NCI-H1930 (cell line): Measurements from ENCODE around the gene PTPN13.
"Not testable (repeated sequence)": the region's sequence is repeated elsewhere in the genome, so short reads cannot be mapped to it uniquely, and the experiment has no call there.

Experiments
- DNase-seq, 2 experiments: peaks; one replicate each; lab custom pipeline; 2025; lab: John Stamatoyannopoulos, UW

The PTPN13 gene

DNA sequence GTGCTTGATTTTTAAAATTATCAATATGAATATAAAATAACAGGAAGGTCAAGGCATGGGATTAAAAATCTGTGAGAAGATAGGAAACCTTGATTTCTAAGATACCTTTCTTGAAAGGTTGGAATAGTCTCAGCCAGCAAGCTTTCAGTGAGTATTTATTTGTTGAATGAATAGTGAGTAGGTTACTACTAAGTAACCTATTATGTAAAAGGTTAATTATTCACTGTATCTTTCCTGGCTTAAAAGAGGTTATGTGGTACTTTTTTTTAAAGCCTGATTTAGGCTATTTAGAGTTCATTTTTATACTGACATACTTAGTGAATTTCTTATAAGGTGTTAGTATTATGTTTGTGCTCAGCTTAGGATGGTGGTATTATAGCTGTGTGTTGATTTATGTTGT lies 123.5 kb downstream of the PTPN13 start:
- DNase-seq: no peak

DNA sequence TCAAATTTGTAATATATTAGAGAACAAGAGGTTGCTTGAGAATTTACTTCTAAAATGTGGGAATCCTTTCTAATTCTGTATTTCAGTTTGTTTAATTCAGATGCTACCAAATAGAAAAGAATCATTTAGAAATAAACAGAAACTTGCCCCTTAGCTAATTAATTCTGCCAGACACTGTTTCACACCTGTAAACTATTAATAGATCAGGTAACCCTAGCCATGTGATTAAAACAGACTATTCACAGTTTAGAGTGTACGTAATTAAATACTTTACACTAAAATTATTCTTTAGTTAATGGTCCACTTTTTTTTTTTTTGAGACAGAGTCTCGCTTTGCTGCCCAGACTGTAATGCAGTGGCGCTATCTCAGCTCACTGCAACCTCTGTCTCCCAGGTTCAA lies 124.0 kb downstream of the PTPN13 start:
- no peak for DNase-seq

DNA sequence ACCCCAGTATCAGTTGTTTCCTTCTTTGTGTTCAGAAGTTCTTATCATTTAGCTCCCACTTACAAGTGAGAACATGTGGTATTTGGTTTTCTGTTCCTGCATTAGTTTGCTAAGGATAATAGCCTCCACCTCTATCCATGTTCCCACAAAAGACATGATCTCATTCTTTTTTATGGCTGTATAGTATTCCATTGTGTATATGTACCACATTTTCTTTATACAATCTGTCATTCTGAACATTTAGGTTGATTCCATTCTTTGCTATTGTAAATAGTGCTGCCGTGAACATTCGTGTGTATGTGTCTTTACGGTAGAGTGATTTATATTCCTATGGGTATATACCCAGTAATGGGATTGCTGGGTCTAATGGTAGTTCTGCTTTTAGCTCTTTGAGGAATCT lies 125.0 kb downstream of the PTPN13 start:
- not testable (repeated sequence) for DNase-seq

DNA sequence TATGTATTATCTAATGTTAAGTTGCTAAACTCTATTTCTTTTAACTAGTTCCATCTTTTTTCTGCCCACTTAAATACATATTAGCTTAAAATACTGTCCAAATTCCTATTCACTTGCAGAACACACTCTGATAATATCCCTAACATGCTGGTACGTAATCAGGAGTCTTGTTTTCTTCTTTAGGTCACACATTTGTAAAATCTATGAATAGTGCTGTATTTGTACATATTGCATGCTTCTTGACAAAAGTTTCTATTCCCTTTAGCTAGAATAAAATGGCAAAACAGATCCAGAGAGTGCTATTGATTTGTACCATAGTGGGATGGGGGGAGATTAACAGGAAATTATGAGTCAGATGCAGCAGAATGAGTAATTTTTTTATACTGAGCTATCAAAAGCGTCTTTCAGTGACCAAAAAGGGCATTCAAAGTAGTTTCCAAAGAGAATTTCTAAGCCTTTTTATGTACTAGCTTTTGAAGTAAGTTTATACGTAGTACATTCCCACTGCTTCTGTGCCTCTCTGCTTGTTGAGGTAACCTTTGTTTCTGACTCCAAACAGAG lies 126.5 kb downstream of the PTPN13 start:
- DNase-seq: no peak

DNA sequence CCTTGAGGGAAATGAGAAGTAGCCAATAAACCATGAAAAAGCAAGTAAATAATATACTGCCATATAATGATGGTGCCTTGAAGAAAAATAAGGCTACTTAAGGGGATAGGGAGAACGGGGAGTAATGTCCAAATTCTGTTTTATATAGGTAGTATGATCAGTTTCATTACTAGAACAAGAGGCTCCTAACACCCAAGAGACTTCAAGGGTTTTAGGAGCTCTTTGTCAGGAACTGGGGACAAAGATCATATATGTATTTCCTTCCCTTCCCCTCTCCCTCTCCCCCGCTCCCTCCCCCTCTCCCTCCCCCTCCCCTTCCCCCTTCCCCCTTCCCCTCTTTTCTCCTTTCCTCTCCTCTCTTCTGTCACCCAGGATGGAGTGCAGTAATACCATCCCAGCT lies 127.3 kb downstream of the PTPN13 start:
- no peak for DNase-seq

DNA sequence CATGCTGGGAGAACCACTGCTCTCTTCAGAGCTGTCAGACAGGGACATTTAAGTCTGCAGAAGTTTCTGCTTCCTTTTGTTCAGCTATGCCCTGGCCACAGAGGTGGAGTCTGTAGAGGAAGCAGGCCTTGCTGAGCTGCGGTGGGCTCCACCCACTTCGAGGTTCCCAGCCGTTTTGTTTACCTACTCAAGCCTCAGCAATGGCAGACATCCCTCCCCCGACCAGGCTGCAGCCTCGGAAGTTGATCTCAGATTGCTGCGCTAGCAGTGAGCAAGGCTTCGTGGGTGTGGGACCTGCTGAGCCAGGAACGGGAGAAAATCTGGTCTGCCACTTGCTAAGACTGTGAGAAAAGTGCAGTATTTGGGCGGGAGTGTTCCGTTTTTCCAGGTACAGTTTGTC lies 136.2 kb downstream of the PTPN13 start:
- DNase-seq: no peak

DNA sequence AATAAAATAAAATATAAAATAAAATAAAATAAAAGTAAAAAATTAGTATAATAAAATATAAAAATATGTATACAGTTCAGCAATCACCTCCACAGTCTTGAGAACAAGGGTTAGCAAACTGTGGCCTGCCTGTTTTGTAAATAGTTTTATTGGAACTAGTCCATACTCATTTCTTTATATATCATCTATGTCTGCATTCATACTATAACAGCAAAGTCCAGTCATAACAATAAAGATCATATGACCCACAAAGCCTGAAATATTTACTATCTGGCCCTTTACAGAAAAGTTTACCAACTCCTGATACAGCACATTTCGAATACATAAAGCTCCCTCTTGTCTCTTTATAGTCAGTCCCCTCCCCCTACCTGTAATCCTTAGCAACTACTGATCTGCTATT lies 143.1 kb downstream of the PTPN13 start:
- DNase-seq: no peak

DNA sequence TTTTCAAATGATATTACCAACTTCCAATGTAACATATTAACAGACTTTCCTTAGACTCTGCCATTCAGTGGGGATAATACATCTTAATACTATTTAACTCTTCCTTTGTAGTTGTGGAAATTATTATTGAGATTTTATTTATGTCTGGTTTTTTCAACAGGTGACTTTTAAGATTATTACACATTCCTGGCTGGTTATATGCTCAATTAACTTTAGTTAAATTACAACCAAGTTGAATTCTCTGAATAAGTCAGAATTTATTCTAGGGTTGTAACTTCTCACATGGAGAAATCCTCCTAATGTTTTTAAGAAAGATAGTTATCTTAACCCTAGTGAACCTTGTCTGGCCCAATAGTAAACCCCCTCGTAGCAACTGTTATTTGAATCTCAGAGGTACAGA lies 147.7 kb downstream of the PTPN13 start:
- no peak for DNase-seq

DNA sequence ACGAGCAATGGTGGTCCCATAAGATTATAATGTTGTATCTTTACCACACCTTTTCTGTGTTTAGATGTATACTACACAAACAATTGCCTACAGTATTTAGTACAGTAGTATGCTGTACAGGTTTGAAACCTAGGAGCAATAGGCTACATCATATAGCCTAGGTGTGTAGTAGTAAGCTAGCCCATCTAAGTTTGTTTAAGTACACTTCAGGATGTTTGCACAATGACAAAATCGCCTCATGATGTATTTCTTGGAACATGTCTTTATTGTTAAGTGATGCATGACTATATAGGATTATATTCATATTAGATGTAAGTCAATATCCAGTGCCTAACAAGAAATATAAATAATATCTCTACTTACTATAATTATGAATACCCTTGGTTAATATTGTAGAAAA lies 150.5 kb downstream of the PTPN13 start:
- DNase-seq: no peak

DNA sequence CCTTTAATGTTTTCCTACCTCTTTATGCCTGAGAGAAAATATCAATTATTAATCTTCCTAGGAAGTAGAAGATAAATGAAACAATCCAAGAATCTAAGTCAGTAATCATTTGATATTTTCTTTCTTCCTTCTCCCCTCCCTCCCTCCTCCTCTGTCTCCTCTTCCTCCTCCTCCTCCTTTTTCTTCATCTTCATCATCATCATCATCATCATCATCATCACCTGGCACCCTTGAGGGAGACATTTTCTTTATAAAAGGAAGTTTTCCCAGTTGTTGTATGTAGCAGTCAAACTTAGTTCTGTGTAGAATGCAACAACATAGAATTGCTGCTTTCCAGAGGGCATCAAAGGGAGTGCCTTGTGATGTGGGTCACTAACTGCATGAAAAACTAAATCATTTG lies 155.0 kb downstream of the PTPN13 start:
- no peak for DNase-seq

DNA sequence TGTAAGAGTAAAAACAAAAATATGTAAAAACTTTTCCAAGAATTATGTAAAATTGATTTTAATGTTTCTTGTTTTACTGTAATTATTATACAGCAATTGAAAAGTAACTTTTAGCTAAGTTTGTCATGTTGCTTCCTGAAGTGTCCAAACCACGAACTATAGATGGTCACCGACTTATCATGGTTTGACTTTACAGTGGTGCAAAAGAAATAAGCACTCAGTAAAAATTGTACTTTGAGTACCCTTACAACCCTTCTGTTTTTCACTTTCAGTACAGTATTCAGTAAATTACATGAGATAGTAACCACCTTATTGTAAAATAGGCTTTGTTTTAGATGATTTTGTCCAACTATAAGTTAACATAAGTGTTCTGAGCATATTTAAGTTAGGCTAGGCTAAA lies 161.3 kb downstream of the PTPN13 start:
- no peak for DNase-seq

DNA sequence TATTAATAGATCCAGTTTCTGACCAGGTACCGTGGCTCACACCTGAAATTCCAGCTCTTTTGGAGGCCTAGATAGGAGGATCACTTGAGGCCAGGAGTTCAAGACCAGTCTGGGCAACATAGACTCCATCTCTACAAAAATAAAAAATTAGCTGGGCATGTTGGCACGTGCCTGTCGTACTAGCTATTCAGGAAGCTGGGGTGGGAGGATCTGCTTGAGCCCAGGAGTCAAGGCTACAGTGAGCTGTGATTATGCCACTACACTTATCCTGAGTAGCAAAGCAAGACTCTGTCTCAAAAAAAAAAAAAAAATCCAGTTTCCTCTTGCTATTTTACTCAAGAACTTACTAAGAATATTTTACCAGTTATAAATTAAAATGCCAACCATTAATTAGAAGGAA lies 163.4 kb downstream of the PTPN13 start:
- no peak for DNase-seq

DNA sequence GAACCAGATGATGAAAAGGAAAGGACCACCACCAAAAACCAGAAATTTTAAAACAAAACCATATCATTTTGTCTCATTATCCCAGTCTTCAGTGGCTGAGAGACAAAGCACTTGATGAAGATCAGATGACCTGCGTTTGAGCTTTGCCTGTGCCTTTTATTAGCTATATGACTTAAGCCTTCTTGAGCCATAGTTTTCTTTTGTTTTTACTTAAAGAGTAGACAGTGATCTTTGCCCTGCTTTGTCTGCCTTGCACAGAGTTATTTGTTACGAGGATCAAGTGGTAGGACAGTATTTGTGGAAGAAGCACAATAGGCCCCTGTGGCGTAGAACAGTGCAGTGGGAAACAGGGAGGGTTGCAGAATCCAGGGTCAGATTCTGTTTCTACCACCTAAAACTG lies 165.2 kb downstream of the PTPN13 start:
- no peak for DNase-seq

DNA sequence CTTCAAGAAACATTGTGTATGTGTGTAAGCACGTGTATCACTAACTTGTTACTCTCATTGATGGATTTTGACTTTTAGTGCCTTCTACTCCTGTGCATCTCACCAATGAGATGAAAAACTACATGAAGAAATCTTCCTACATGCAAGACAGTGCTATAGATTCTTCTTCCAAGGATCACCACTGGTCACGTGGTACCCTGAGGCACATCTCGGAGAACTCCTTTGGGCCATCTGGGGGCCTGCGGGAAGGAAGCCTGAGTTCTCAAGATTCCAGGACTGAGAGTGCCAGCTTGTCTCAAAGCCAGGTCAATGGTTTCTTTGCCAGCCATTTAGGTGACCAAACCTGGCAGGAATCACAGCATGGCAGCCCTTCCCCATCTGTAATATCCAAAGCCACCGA lies 168.5 kb downstream of the PTPN13 start:
- DNase-seq: no peak

DNA sequence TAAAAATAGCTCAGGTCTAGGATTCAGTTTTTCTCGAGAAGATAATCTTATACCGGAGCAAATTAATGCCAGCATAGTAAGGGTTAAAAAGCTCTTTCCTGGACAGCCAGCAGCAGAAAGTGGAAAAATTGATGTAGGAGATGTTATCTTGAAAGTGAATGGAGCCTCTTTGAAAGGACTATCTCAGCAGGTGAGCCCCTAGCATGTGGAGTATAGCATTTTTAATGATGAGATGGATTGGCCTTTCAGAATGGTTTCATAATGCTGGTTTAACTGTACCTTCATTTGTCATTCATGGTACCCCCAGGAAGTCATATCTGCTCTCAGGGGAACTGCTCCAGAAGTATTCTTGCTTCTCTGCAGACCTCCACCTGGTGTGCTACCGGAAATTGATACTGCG lies 175.7 kb downstream of the PTPN13 start:
- peak in 1 of 2 experiments; percentile 25 for DNase-seq

DNA sequence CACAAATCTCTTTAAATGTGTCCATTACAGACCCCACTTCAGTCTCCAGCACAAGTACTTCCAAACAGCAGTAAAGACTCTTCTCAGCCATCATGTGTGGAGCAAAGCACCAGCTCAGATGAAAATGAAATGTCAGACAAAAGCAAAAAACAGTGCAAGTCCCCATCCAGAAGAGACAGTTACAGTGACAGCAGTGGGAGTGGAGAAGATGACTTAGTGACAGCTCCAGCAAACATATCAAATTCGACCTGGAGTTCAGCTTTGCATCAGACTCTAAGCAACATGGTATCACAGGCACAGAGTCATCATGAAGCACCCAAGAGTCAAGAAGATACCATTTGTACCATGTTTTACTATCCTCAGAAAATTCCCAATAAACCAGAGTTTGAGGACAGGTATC lies 177.0 kb downstream of the PTPN13 start:
- DNase-seq: no peak

DNA sequence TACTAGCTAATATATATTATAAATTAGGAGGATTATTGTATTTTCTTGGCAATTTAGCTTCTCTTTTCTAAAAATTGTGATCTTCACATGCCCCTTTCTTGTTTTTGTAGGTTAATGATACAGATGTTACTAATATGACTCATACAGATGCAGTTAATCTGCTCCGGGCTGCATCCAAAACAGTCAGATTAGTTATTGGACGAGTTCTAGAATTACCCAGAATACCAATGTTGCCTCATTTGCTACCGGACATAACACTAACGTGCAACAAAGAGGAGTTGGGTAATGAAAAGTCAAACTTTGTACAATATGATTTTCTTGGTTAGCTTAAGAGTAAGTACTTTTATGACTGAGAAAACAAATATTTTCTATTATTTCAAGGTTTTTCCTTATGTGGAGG lies 180.9 kb downstream of the PTPN13 start:
- DNase-seq: no peak

DNA sequence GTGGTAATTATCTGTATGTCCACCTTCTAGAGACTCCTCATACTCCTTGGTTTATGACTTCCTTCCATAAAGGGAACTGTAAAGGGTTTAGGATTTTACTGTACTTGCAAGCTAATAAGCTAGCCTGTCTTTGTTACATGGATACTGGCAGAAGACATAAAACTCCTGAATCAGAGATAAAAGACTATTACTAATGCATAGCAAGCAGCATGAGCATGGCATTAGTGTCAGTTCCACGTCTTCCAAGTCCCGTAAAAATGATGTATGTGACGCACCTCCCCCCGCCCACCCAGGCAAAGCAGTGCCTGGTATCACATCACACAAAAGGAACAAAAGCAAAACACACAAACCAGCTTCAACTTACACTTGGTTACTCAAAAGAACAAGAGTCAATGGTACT lies 184.1 kb downstream of the PTPN13 start:
- DNase-seq: no peak

DNA sequence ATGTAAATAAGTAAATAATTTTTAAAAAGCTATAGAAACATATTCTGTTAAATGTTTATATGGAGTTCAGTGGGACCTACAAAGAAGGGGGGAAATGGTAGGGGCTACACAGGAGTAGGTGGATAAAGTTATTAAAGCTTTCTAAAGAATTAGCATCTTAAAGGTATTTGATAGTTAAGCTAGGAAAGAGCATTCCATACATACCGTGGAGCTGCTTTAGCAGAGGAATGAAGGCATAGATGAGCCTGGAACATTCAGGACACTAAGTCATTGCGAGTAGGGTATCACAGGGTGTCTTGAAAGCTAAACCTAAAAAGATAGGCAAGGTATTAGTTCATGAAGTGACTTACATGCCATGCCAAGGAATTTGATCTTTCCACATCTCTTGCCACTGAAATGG lies 194.7 kb downstream of the PTPN13 start:
- no peak for DNase-seq

DNA sequence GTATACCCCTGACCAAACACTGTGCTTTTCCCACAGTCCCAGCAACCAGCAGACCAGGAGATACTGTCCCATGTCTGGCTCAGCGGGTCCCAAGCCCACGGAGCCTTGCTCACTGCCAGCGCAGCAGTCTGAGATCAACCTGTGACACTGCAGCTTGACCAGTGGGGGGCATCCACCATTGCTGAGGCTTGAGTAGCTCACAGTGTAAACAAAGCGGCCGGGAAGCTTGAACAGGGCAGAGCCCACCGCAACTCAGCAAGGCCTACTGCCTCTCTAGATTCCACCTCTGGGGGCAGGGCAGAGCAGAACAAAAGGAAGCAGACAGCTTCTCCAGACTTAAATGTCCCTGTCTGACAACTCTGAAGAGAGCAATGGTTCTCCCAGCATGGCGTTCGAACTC lies 197.0 kb downstream of the PTPN13 start:
- no peak for DNase-seq

DNA sequence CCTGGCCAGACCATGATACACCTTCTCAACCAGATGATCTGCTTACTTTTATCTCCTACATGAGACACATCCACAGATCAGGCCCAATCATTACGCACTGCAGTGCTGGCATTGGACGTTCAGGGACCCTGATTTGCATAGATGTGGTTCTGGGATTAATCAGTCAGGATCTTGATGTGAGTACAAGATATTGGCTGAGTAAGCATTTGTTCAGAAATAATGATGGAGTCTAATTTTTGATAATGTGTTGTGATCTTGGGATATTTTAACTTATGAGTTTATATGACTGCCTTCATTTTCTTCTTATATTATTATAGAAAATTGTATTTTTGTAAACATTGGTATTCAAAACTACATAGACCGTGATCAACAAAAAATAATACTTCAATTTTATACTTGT lies 215.7 kb downstream of the PTPN13 start:
- no peak for DNase-seq

DNA sequence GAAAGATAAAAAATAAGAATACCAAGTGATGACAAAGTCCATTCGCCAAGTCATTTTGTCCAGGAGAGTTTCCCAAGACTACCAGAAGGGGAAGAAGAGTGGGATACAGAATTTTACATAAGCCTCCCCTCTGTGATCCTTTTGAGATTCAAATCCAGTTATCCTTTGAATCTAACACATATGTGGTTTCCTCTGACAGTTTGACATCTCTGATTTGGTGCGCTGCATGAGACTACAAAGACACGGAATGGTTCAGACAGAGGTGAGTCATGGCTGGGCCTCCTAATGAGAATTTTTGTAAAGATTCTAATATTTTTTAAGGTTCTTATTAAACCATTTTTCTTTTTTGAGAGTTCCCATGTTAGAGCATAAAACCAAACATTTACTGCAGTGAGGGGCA lies 216.7 kb downstream of the PTPN13 start:
- DNase-seq: no peak

DNA sequence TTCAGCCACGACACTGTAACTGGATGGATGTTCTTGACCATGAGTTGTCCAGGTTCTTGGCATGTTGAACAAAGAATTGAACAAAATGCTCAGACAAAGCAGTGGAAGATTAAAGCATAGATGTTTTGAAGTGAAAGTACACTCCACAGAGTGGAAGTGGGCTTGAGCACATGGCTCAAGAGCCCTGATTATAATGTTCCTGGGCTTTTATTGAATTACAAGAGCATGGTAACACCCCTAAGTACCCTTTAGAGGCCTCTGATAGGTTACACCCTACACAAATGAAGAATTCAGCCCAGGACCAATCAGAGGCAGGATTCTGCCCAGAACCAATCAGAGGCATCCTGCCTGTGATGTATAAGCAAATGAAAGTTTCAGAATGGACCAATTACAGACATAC lies 221.5 kb downstream of the PTPN13 start:
- no peak for DNase-seq

DNA sequence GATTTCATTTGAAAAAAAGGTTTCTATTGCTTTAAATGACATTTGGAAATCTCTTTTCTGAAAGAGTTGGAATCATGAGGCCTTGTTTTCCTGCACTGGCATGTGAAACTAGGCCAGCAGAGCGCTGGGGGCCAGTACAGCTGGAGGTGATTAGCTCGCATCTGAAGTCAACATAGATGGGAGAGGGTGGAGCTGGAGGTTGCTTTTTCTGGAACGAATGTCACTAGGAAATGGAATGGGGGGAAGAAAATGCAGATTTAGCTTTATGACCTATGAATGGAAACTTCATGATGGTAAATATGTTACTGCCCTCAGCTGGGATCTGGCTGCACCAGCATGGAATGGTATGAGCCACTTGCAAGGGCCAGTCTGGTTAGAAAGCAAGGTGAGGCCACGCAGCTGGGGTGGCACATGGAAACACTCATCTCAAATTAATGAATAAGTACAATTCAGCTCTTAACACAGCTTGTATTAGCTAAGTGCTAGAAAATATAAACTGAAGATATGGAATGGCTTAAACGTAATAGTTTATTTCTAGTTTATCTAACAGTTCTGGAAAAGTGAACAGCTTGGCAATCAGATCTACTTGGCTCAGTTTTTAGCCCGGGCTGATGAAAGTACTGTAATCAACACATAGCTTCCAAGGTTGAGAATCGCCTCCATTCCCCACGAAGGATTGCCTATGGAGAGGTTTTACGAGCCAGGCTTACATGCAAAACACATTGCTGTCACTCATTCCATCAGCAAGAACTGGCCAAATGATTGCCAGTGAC lies 222.6 kb downstream of the PTPN13 start:
- DNase-seq: no peak
